Fibroblast of pulmonary artery (primary cell): ENCODE measurements around the gene GFPT2.

Experiments
- DNase-seq: peaks from one replicate; pipeline ENCODE4 v3.0.0-alpha.2; 2010; ENCODE audit warnings: low read depth
- H3K4me3 ChIP-seq: replicated peaks from 2 replicates; pipeline ENCODE4 v1.5.1; 2011; ENCODE audit warnings: low read depth, mild to moderate bottlenecking, control low read depth, low read length, moderate library complexity
- CTCF ChIP-seq: IDR thresholded peaks from 2 replicates; pipeline ENCODE4 v1.5.1; 2011; ENCODE audit warnings: mild to moderate bottlenecking, control low read depth, low read length, inconsistent platforms; ENCODE audit errors: missing control alignments

GFPT2 gene

DNA sequence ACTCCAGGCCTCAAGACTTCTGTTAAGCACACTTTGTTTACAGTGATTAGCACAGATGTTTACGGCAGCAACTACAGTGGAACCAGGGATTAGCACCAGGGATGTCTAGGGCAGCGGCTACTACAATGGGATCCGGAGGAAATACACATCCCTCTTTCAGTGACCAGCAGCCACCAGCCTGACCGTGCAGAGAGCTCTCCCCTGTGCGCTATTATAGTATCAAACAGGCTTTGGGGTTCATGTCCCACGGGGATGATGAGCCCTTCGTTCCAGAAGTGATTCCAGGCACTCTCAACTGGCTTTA is 21.5 kb downstream of the GFPT2 start:
- DNase-seq, result no peak
- H3K4me3 ChIP-seq, result no peak overlapping the region
- no peak for TF ChIP-seq CTCF

DNA sequence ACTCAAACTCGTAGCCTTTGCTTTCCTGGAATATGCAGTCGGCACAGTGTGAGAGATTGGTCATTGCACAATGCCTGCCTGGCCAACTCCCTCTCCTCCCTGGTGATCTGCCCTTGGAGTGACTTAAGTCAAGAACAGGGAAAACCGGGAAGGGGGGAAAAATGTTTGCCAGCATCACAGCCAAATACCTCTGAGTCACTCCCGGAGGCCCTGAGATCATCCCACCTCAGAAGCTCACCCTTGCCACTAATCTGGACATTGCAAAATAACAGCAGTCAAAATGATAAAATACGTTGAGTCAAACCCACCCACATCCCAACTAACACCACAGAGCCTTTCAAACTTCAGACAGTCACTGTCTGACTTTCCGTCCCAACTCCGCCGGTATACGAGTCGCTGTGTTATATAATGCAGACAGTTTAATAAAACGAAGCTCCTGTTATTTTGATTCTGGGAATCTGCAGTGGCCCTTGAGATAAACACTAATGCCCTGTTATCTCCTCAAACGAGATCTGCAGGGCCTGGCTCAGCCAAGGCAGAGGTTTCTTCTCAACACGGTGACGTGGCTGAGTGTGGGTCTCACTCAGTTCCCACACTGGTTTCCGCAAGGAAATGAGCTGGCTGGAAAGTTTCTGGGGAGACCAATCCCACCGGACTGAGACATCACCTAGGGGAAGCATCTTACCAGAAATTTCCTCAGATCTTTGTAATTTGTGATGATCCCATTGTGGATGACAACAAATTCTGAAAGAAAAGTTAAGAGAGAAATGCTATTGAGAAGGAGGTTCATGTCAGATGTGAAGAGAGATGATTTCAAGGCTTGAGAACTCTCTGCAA is 22.1 kb downstream of the GFPT2 start:
- no peak for TF ChIP-seq CTCF
- peak; percentile 100 for DNase-seq
- H3K4me3 ChIP-seq, result no peak overlapping the region

DNA sequence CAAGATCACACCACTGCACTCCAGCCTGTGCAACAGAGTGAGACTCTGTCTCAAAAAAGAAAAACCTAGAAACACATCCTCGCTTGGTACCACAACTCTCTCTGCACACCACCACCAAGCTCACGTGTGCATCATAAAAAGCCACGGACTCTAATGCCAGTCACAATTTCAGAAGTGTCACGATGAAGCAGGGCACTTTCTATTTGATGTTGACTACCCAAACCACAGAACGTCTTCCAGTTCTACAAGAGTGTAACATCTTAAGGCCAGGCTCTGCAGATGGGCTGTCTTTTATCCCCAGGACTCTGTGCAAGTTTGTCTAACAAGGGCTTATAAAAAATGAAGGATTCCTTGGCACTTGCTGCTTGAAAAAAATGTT is 22.9 kb downstream of the GFPT2 start:
- no peak overlapping the region for H3K4me3 ChIP-seq
- no peak for TF ChIP-seq CTCF
- DNase-seq, result no peak

DNA sequence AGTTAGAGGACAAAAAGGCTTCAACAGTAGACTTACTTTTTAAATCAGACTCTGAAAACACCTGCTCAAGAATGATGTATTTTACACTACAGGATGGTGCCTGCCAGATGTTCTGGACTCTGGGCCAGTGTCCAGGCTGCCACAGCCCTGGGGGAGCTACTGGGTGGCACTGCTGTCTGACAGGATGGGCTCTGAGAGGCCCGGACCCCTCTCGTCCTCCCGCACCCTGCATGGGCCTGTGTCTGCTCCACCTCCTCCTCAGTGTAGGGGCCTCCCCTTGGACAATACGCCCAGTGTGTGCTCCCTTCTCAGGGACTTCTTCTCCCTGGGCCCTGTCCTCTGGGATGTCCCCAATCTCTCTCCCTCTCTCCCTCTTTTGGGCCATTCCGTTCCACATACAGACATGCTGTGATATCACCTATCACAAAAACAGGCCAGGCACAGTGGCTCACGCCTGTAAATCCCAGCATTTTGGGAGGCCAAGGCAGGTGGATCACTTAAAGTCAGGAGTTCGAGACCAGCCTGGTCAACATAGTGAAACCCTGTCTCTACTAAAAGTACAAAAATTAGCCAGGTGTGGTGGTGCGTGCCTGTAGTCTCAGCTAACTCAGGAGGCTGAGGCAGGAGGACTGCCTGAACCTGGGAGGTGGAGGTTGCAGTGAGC is 23.4 kb downstream of the GFPT2 start:
- DNase-seq, result no peak
- no peak overlapping the region for H3K4me3 ChIP-seq
- TF ChIP-seq CTCF, result no peak

DNA sequence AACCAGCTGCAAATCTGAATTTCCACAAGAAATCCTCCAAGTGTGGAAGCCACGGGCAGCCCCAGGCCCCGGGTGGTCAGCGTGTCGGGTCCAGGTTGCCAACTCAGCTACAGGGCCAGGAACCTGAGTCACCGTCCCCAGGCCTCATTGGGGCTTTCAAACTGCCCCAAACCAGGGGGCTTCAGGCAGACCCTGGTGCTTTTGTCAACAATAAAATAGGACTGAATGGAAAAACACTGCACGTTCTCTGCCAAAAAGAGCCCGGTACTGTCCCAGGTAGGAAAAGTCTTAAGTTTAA is 24.0 kb downstream of the GFPT2 start:
- TF ChIP-seq CTCF, result no peak
- no peak overlapping the region for H3K4me3 ChIP-seq
- DNase-seq, result no peak

GRCh38 chr5:180328296-180329137 is 24.6 kb downstream of the GFPT2 start:
- DNase-seq, result peak; percentile 76
- no peak overlapping the region for H3K4me3 ChIP-seq
- TF ChIP-seq CTCF, result peak; percentile 69
